Measurements from ENCODE around the gene WNT11.

The WNT11 gene

DNA sequence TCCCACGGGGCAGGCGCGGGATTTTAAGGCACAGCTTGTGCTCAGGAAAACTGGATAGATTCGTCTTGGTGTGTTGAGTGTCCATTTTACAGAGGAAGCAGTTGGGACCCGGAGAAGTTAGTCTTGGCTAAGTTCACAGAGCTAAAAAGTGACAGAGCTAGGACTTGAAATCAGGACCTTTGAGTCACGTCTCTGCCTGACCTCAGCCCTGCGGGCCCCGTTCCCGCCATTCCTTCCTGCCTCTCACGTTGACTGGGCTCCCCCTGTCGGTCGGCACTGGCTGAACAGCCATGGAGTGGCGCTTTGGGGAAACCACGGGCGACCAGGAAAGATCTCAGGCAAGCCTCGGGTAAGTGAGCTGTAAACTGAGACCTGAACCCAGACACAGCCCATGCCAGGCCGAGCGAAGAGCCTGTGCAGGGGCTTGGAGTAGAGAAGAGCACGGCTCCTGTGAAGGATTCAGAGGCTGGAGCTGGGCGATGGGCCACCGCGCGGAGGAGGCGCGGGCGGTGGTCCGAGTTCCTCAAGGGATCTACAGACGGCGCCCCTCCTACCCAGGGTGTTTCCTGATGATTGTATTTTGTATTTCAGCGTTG, 54.1 kb downstream of the WNT11 start:
- no peak for DNase-seq

DNA sequence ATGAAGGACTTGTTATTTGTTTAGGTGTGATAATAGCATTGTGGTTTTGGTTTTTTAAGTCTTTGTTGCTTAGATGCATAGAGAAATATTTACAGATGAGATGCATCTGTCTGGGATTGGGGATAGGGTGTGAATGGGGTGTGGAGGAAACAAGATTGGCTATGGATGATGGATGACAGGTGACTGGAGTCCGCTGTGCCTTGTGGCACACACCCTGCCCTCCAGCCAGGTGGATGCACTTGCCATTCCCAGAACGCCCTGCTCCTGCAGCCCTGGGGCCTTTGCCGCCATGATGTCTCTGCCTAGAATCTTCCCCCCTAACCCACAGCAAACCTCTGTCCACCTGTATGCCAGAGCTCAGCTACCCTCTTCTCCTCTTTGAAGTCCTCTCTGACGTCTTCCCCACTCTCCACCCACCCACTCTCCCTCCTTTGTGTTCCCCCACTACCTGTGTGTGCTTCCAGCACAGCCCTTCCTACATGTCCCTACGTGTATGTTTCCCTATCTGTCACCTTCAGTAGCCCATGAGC, 54.7 kb downstream of the WNT11 start:
- DNase-seq: no peak

DNA sequence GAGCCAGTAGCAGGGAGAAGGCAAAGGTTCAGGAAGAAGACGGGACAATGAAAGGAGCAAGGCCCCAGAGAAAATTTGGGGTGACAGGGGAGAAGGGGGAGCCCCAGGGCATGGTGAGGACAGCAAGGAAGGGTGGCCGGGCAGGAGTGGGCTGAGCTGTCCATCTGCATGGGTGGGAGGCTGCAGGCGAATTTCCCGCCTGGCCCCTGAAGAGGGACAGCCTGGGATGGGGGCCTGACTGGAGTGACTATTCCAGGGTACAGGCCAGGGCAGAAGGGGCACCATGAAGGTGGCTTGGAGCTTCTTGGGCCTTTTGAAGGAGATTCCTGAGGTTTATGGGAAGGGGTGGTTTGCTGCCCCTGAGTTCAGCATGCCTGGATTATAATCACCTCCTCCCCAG, 56.2 kb downstream of the WNT11 start:
- DNase-seq: no peak

DNA sequence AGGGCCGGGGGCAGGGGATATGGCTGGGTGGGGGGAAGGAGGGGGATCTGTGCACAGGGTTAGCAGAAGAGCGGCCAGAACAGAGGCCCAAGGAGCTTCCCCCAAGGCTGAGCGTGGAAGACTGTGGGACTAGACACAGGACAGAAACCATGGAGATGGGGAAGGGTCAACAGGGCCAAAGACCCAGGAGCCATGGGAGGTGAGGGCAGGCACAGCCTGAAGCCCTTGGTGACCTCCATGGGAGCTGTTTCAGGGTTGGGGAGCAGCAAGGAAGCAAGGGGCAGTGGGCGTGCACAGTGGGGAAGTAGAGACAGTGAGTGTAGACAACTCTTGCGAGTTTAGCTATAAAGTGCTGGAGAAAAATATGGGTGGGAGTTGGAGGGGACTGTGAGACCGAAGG, 56.6 kb downstream of the WNT11 start:
- no peak for DNase-seq

DNA sequence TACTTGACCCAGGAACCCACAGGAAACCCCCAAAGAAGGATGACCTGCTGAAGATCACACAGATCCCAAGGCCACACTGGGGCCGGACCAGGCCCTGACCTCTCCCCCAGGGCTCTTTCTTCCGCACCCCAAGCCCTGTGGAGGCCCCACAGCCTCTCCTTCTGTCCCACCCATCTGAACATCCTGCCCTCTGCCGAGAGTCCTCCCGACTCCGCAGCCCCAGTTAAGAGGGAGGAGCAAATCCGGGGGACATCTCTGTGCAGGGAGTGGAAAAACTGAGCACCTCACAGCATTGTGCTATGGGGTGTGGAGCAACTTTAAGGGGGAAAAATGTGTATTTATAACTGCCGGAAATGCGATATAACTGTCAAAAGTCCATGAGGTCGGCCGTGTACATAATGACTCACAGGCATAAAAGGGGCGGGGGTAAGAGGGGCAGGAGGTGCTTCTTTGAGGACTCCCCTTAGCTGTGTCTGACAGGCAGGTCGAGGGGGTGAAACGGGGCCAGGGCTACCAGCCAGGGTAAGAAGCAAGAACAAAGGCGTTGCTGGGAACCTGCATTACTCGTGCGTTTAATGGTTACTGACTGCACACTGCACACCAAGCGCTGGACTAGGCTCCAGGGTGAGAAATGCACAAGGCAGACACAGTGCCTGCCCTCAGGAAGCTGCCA, 57.2 kb downstream of the WNT11 start:
- no peak for DNase-seq

DNA sequence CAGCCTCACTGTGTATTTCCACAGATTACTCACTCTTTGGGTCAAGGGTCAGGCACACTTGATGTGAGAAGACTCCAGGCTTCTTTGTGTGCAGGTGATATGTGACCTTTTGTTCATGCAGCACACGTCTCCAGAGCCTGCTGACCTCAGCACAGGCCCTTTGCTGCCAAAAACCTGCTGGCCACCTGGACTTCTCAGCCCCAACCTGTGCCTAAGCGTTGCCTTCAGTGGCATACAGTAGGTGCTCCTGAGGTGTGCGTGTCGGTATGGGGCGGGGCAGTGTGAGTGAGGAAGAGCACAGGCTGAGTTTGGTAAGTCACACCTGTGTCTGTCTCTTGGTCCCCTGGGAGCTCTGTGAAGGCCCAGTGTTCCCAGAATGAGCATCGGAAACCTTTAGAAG, 58.1 kb downstream of the WNT11 start:
- no peak for DNase-seq

DNA sequence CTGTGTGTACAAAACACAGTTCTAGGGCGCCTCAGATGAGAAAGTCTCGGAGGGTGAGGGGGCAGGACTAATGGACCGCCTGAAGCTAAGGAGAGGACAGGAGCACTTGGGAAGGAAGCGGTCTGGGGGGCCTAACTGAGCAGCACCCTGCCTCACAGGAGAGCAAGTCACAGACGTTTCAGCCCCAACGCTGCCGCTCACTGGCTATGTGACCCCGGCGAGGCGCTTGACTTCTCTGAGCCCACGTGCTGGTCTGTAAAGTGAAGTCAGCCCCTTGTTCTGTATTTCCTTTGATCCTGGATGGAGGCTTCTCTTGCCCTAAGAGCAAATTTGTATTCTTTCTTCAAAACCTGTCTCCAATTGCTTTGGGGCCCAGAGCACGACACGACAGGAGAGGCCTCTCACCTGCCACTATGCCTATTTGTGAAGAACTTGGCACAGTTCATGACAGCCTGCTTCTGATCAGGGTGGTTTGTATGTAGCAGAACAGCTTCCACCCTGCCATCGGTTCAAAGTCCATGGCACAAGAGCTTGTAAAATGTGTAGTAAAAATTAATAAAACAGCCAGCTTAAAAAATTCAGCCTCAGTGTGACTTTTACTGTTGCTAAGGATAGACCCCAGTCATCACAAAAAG, 59.1 kb downstream of the WNT11 start:
- DNase-seq: no peak

DNA sequence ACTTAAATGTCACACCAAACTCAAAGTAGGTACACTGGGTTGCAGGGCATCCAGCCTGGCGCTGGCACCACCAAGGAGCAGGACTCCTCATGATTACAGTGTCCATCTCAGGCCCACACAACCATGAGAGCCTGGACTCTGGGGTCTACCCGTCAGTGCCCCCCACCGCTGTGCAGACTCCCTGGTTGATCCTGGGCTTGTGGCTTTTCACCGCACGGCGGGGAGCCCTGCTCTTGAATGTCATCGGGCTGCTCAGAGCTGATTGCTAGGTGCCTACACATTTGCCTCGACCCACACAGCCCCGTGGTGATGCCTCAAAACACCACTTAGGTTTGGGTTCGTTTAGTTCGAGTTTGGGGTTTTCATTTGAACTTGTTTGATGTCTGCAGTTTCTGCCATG, 63.0 kb downstream of the WNT11 start:
- no peak for DNase-seq

DNA sequence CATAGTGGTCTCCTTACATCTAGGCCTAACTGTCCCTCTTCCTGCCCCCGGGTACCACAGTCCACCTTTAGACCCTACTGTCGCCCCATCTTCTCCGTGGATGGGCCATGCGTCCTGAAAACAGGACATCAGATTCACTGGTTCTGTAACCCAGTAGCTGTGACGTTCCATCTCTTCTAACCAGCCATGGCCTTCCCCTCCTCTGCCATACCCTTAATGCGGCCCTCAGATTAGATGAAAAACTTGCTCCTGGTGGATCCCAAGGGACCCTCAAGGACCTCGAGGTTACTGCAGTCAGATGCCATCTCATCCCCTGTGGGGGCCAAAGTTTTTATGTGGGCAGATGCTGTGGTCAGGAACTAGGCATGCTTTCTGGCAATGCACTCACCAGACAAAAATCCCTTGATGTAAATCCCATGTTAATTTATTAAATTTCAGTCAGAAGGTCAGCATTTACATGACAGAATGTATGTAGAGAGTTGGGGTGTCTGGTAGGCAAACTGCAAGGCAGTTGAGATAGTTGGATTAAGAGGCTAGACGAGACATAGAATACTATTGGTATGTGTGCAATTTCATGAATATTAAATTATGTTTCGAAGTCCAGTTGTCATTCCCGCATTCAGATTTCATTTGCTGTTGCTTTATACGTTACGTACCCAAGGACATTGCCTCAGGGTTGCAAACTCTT, 64.3 kb downstream of the WNT11 start:
- DNase-seq: no peak

DNA sequence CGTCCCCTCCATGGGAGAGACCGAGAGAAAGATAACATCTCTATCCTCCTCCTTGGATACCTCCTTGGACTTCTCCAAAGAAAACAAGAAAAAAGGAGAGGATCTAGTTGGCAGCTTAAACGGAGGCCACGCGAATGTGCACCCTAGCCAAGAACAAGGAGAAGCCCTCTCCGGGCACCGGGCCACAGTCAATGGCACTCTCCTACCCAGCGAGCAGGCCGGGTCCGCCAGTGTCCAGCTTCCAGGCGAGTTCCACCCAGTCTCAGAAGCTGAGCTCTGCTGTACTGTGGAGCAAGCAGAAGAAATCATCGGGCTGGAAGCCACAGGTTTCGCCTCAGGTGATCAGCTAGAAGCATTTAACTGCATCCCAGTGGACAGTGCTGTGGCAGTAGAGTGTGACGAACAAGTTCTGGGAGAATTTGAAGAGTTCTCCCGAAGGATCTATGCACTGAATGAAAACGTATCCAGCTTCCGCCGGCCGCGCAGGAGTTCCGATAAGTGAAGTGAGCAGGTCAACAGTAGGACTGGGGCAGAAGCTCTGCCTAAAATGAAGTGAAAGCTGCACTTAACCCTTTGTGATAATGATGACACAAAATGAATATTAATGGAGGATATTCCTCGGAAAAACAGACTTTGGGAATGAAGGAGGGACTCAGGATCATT, 65.3 kb downstream of the WNT11 start:
- DNase-seq: no peak

DNA sequence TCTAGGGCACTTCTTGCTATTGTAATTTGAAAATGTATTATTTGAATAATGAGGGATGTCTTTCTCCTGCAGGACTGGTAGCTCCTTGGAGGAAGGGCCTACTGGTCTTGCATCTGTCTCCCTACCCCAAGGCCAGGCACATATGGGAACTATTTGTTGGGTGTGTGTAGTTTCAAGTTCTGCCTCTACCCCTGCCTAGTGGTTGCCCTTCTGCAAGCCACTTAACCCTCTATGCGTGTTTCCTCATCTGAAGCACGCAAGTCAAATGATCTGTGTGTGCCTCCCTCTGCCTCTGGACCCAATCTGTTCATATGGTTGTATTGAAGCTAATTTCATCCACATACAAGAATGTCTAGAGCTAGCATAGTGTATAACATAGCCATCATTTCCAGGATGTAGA, 67.0 kb downstream of the WNT11 start:
- DNase-seq: no peak

Measured in NCI-H1694 treated with DMSO at 0.1 percent for 48 hours (cell line).